Measurements from ENCODE around the gene CEP41.
"Not testable (repeated sequence)": the region's sequence is repeated elsewhere in the genome, so short reads cannot be mapped to it uniquely, and the experiment has no call there.

CEP41 gene

DNA sequence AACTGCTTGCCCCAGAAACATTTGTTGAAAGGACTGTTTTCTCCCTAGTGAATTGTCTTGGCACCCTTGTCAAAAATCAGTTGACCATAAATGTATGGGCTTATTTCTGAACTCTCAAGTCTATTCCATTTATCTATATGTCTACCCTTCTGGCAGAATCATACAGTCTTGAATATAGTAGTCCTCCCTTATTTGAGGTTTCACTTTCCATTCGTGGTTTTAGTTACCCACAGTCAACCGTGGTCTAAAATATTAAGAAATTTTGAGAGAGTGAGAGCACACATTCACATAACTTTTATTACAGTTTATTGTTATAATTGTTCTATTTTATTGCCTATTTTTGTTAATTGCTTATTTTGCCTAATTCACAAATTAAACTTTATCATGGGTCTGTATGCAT, 17.4 kb upstream of the CEP41 start:
- DNase-seq (ENCODE audit: low spot score): no peak

- DNase-seq (ENCODE audit: low spot score): no peak
These were observed 14.1 kb upstream of the CEP41 start for GRCh38 chr7:130454959-130455358.

DNA sequence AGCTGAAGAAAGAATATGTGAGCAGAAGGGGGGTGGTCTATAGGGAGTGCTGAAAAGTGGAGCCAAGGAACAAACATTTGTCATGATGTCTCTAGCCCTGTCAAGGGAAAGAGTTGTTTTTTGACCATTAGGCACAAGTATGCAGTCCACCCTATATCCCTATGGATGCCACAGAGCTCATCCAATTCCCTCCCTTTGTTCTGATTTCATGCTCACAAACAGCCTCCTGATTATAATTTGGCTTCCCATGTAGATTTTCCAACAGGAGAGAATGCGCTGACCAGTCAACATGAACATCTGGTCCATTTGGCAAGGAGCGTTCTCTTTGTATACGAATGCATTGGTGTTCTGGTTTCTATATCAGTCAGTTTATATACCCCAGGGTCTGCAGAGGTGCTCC, 12.1 kb upstream of the CEP41 start:
- DNase-seq (ENCODE audit: low spot score): no peak

- DNase-seq (ENCODE audit: low spot score): not testable (repeated sequence)
These were observed 10.5 kb upstream of the CEP41 start for GRCh38 chr7:130451344-130451743.

DNA sequence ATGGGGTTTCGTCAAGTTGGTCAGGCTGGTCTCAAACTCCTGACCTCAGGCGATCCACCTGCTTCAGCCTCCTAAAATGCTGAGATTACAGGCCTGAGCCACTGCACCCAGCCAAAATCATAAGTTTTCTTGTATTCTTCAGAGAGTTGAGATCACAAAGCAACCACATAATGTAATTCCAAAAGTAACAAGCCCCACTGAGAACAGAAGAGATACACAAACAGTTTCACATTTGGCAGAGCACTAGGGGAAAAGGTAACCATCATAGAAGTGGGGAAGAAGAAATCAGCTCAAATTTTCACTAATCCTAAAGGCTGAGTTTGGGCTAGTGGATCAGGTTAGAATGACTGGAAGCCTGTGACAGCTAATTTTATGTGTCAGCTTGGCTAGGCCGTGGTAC, 5.4 kb upstream of the CEP41 start:
- DNase-seq (ENCODE audit: low spot score): no peak

DNA sequence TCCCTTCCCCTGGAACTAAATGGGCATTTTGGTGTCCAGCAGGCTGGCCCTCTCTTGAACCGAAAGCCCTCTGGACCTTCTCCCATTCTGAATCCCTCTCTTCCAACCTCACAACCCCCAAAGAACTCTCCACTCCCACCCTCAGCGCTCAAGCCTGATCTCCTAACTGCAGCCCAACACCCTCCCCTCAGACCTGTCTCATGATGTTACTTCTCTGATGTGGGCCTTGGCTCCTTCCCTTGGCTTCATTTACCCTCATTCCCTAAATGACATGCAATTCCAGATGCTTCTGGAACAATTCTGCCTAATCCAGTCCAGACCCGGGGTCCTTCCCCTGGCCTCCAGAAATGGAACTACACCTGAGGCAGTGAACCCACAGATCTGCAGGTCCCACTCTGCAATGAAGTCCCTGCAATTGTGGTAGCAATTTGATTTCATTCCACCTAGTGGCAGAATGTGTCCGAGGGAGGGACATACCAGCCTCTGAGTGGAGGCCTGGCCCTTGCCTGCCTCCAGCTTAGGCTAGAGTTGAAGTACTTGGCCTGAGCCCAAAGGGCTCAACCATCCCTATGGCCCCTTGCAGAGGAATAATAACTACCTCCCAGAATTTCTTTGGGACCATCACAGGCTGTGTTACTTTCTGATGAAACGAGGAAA, 4.1 kb upstream of the CEP41 start:
- no peak for DNase-seq (ENCODE audit: low spot score)

GRCh38 chr7:130444234-130444633, 3.4 kb upstream of the CEP41 start:
- no peak for DNase-seq (ENCODE audit: low spot score)

GRCh38 chr7:130442601-130443000, 1.8 kb upstream of the CEP41 start:
- DNase-seq (ENCODE audit: low spot score): no peak

DNA sequence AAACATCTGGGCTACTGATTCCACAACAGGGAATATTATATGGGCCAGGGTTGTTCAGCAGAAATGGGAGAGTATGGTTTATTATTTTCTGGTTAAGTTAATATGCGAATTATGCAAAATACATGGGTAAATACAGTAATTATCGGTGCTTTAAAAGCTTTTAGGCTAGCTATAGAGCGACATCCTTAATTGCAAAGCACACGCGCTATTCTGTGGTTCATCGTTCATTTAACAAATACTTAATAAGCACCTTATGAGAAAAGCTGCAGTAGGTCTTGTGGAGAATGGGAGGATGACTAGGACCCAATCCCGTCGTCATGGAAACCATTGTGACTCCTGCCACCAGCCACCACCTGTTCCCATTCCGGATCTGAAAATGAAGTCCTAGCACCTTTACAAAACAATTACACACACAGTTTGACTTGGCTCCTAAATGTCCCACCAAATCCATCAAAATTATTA, 623 bp upstream of the CEP41 start:
- DNase-seq (ENCODE audit: low spot score): peak; percentile 55

DNA sequence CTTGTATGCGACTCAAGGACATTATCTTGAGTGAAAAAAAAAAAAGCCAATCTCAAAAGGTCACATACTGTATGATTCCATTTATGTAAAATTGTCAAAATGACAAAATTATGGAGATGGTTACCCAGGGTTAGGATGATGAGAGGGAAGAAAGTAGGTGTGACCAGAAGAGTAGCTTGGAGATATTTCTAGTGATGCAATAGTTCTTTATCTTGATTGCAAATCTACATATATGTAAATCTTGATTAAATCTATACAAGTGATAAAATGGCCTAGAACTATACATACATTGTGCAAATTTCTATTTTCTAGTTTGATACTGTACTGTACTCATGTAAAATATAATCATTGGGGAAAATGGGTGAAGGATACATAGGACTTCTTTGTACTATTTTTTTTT, 4.6 kb downstream of the CEP41 start:
- DNase-seq (ENCODE audit: low spot score): no peak

- DNase-seq (ENCODE audit: low spot score): no peak
These were observed 5.4 kb downstream of the CEP41 start for GRCh38 chr7:130435311-130435854.

DNA sequence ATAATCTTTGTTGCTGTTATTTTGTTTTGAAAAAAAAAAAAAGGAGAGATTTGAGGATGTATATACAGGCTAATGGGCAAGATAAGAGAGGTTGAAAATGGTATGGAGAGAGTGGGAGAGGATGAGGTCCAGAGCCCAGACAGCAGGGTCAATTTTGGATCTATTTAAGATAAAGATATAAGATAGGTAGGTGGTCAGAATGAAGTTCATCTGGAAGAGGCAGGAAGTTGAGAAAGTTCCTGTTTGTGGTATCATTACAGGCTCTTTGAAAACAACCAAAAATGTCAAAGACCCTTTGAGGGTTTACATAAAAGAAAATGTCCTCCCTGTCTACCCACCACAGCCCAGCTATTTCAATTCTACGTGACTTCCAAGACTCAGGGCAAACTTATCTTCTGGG, 7.5 kb downstream of the CEP41 start:
- DNase-seq (ENCODE audit: low spot score): no peak

GRCh38 chr7:130432886-130433285, 7.9 kb downstream of the CEP41 start:
- DNase-seq (ENCODE audit: low spot score): no peak

GRCh38 chr7:130430841-130431666, 9.8 kb downstream of the CEP41 start:
- no peak for DNase-seq (ENCODE audit: low spot score)

GRCh38 chr7:130430115-130430514, 10.7 kb downstream of the CEP41 start:
- no peak for DNase-seq (ENCODE audit: low spot score)

DNA sequence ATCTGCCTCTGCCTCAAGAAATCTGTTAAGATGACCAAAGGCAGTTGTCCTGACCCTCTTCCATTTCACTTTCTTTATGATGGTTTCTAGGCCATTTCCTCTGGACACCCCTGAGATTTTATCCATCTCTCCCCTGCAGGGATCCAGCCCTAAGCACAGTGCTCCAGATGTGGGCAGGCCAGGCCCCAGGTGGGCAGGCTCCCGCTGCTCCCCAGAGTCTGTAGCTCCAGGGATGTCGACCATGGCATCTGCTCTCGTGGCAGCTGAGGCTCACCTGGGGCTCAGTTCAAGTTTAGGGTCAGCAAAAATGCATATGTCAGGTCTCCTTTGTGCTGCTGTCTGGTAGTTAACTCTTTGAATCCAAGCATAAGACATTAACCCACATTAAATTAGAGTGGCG, 11.8 kb downstream of the CEP41 start:
- no peak for DNase-seq (ENCODE audit: low spot score)

GRCh38 chr7:130426564-130426963, 14.3 kb downstream of the CEP41 start:
- DNase-seq (ENCODE audit: low spot score): no peak

- DNase-seq (ENCODE audit: low spot score): no peak
These were observed 15.0 kb downstream of the CEP41 start for GRCh38 chr7:130425796-130426195.

- no peak for DNase-seq (ENCODE audit: low spot score)
These were observed 17.2 kb downstream of the CEP41 start for GRCh38 chr7:130423501-130424037.

- DNase-seq (ENCODE audit: low spot score): peak; percentile 76
These were observed 19.1 kb downstream of the CEP41 start for GRCh38 chr7:130421684-130422083.

GRCh38 chr7:130420943-130421578, 19.8 kb downstream of the CEP41 start:
- peak; percentile 89 for DNase-seq (ENCODE audit: low spot score)

DNA sequence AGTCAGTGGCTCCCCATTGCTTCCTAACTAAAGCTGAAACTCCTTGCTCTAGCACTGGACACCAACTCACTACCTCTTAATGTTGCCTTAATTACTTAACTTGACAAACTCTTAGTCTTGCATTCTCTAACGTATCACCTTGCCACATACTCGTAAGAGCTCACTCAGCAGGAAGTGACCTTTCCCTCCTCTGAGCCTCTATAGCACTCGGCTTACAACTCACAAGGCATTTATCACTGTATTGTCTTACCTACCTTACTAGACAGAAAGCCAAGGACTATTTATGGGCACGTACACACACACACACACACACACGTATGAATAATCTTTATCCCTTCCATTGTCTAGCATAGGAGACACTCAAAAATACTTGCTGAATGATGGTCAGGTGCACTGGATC, 21.2 kb downstream of the CEP41 start:
- DNase-seq (ENCODE audit: low spot score): no peak

DNA sequence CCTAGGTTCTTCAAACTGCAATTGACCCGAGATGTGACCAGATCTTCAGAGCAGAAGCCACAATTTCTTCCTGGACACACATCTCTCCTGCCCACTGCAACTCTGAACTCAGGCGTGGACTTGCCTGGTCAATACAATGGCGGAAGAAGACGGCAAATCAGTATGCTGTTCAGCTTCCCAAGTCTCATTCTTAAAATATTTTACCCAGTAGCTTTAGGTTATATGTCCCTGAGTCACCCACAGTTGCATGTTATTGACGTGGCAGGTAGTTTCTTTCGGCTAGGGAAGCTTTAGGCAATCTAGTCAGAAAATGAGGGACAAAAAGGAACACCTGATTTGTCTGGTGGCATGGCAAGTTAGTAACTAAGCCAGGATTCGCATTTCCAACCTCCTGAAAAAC, 22.5 kb downstream of the CEP41 start:
- DNase-seq (ENCODE audit: low spot score): no peak
